ENCODE measurements around the gene PANK2. TPM values are rescaled to one million over a fixed set of nuclear protein-coding genes. Genes with fewer than 3 reads are reported as not detected.
"Not testable (repeated sequence)": the region's sequence is repeated elsewhere in the genome, so short reads cannot be mapped to it uniquely, and the experiment has no call there.

PANK2 gene
- total RNA-seq, 6 donors from 2014 or later: 34.3 to 58.7 (median 50.4) TPM

DNA sequence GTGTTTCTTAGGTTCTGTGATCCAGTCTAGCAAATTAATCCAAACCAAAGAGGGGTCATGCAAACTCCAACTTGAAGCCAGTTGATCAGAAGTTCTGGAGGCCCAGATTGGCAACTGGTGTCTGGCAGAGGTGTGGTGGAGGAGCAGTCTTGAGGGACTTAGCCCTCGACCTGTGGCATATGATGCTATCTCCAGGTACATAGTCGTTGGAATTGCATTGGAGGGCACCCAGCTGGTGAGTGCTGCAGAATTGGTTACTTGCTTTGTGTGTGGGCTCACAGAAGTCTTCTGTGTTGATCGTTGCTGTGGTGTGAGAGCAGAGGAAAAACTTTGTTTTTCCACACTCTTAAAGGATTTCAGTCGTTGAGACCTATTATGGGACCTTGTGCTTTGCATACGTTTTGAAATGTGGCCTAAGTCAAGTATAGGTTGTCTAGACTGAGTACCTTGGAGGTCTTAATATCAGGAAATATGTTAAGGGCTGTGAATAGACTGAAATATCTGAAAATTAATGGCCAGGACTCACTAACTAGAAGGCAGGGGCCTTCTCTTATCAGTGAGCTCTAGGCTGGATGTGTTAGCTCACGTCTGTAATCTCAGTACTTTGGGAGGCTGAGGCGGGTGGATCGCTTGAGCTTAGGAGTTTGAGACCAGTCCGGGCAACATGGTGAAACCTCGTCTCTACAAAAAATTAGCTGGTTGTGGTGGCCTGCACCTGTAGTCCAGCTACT is 7.8 kb downstream of the PANK2 start:
- peaks cover 82 to 97% (median 92%) of the 10 kb centered on the region in 4 donors for H3K4me1 ChIP-seq
- DNase-seq (no peak), ATAC-seq (ENCODE audit: low FRiP score in 2 of 2) (no peak)
- H3K36me3 ChIP-seq: no peaks in the 10 kb centered on the region
- WGBS, 2 donors: 72 to 74% methylated on average over 10 of the region's 10 CpGs
- no peak overlapping the region for H3K4me3 ChIP-seq
- TF ChIP-seq POLR2AphosphoS5 (IDR thresholded peaks at IDR 0.05) (no peak), POLR2A (IDR thresholded peaks at IDR 0.05) (no peak), EP300 (IDR thresholded peaks at IDR 0.05) (no peak)
- TF ChIP-seq, protein P1, sequence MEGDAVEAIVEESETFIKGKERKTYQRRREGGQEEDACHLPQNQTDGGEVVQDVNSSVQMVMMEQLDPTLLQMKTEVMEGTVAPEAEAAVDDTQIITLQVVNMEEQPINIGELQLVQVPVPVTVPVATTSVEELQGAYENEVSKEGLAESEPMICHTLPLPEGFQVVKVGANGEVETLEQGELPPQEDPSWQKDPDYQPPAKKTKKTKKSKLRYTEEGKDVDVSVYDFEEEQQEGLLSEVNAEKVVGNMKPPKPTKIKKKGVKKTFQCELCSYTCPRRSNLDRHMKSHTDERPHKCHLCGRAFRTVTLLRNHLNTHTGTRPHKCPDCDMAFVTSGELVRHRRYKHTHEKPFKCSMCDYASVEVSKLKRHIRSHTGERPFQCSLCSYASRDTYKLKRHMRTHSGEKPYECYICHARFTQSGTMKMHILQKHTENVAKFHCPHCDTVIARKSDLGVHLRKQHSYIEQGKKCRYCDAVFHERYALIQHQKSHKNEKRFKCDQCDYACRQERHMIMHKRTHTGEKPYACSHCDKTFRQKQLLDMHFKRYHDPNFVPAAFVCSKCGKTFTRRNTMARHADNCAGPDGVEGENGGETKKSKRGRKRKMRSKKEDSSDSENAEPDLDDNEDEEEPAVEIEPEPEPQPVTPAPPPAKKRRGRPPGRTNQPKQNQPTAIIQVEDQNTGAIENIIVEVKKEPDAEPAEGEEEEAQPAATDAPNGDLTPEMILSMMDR (IDR thresholded peaks at IDR 0.05): no peak
- H3K9me3 ChIP-seq: no peaks in the 10 kb centered on the region
- H3K27ac ChIP-seq: no peak overlapping the region
- no peaks in the 10 kb centered on the region for H3K27me3 ChIP-seq

DNA sequence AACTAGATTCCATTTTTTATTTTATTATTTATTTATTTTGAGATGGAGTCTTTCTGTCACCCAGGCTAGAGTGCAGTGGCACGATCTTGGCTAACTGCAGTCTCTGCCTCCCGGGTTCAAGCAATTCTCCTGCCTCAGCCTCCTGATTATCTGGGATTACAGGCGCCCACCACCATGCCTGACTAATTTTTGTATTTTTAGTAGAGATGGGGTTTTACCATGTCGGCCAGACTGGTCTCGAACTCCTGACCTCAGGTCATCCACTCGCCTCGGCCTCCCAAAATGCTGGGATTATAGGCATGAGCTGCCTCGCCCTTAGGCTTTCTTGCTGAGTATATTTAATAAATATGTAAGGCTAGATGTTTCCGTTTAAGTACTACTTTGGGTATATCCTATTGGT is 9.0 kb downstream of the PANK2 start:
- not testable (repeated sequence) for ATAC-seq (ENCODE audit: low FRiP score in 2 of 2); H3K36me3 ChIP-seq; H3K9me3 ChIP-seq; DNase-seq; H3K27me3 ChIP-seq; H3K4me3 ChIP-seq
- Histone ChIP-seq H3K4me1 (peaks cover 82 to 97% (median 91%) of the 10 kb centered on the region in 4 donors), H3K27ac (peak overlapping the region in 1 of 4 donors; percentile 4)
- 88% methylated on average over 9 of the region's 9 CpGs for WGBS, 2 donors

DNA sequence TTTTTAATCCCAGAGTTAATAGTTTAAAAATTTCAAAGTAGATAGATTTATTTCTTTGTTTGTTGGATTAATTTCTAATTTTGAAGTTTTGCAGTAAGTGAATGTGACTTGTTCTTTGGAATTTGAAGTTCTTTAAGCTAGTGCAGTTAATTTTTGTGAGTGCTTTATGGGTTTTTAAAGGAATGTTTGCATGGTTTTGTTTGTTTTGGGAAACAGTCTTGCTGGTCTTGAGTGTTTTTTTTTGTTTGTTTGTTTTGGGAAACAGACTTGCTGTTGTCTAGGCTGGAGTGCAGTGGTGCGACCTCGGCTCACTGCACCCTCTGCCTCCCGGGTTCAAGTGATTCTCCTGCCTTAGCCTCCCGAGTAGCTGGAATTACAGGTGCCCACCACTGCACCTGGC is 9.5 kb downstream of the PANK2 start:
- Histone ChIP-seq H3K9me3 (no peaks in the 10 kb centered on the region), H3K27me3 (no peaks in the 10 kb centered on the region), H3K4me3 (no peak overlapping the region), H3K4me1 (peaks cover 82 to 97% (median 91%) of the 10 kb centered on the region in 4 donors), H3K36me3 (no peaks in the 10 kb centered on the region), H3K27ac (no peak overlapping the region)
- 69 to 86% methylated on average over 4 of the region's 4 CpGs for WGBS, 2 donors
- TF ChIP-seq POLR2A (IDR thresholded peaks at IDR 0.05): no peak
- no peak for ATAC-seq (ENCODE audit: low FRiP score in 2 of 2)
- no peak for DNase-seq

DNA sequence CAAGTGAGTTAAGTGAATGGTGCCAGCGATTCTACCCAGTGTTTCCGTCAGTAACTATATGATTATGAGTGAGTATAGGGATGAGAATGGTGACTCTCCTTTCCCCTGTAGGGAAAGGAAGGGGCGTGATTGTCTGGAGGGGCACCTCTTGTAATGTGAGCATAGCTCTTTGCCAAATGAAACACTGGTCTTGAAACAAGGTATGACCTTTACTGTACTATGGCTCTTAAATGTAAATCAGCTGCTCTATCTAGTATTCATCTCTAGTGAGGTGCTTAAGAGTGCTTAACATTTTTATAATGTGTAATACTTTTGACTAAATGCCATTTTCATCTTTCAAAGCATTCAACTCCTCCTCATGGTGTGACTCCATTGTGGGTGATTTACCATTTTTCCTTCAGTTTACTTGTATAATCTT is 11.0 kb downstream of the PANK2 start:
- Histone ChIP-seq H3K27ac (peak overlapping the region in 1 of 4 donors; percentile 0), H3K36me3 (no peaks in the 10 kb centered on the region), H3K27me3 (no peaks in the 10 kb centered on the region), H3K4me1 (peaks cover 75 to 90% (median 87%) of the 10 kb centered on the region in 4 donors), H3K4me3 (no peak overlapping the region), H3K9me3 (no peaks in the 10 kb centered on the region)
- WGBS, 2 donors: 55 to 76% methylated on average over 3 of the region's 3 CpGs
- ATAC-seq (ENCODE audit: low FRiP score in 2 of 2) (peak in 1 of 2 donors; percentile 52), DNase-seq (no peak)
- TF ChIP-seq, protein P1 (IDR thresholded peaks at IDR 0.05): no peak
- no peak for TF ChIP-seq POLR2AphosphoS5 (IDR thresholded peaks at IDR 0.05)
- no peak for TF ChIP-seq EP300 (IDR thresholded peaks at IDR 0.05)
- TF ChIP-seq POLR2A (IDR thresholded peaks at IDR 0.05): no peak

DNA sequence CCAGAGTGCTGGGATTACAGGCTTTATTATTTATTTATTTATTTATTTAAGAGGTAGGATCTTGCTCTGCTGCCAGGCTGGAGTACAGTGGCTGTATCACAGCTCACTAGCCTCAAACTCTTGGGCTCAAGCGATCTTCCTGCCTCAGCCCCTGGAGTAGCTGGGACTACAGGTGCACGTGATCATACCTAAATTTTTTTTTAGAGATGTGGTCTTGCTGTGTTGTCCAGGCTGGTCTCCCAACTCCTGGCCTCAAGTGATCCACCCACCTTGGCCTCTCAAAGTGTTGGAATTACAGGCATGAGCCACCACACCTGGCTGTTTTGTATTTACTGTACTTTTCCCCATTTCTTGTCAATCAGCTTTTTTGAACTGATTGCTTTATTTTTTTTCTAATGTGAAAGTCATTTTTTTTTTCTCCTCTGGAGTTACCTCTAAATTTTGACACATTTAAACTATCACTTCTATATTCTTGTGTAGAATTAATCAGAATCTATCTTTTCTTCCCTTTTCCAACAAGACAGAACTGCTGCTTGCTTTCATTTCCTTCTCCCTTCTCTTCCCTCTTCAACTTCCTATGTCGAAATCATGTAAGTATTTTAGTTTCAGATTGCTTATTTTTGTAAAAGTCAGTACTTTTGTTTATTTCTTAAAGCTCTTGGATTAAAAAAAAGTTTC is 12.0 kb downstream of the PANK2 start:
- Histone ChIP-seq H3K4me3 (peak overlapping the region in 2 of 4 donors; percentile 10 to 15), H3K27ac (peak overlapping the region; percentile 3 to 67 (median 44)), H3K36me3 (no peaks in the 10 kb centered on the region), H3K4me1 (peaks cover 72 to 86% (median 79%) of the 10 kb centered on the region in 4 donors), H3K9me3 (no peaks in the 10 kb centered on the region), H3K27me3 (no peaks in the 10 kb centered on the region)
- no peak for DNase-seq
- ATAC-seq (ENCODE audit: low FRiP score in 2 of 2): peak in 1 of 2 donors; percentile 51
- TF ChIP-seq POLR2A (IDR thresholded peaks at IDR 0.05): no peak
- no peak for TF ChIP-seq POLR2AphosphoS5 (IDR thresholded peaks at IDR 0.05)
- TF ChIP-seq EP300 (IDR thresholded peaks at IDR 0.05): no peak
- TF ChIP-seq, protein P1 (IDR thresholded peaks at IDR 0.05): no peak
- 51 to 52% methylated on average over 3 of the region's 3 CpGs for WGBS, 2 donors

Data from upper lobe of left lung (tissue), 6 donors.